Endothelial cell (in vitro differentiated cells): Measurements from ENCODE around the gene LRRC59. TPM values are rescaled to one million over a fixed set of nuclear protein-coding genes. Genes with fewer than 3 reads are reported as not detected.

Experiments used
- DNase-seq: peaks from one replicate; pipeline ENCODE4 v3.0.0; 2021; ENCODE audit warnings: low spot score
- H3K27ac Mint-ChIP-seq: one replicate; pipeline ENCODE4 v1.8.0; 2021; ENCODE audit warnings: mixed read lengths, inconsistent platforms; ENCODE audit not compliant: unreplicated experiment
- H3K27me3 Mint-ChIP-seq: one replicate; pipeline ENCODE4 v1.8.0; 2021; ENCODE audit warnings: mild to moderate bottlenecking, moderate library complexity, mixed read lengths, inconsistent platforms; ENCODE audit not compliant: unreplicated experiment
- H3K36me3 Mint-ChIP-seq: one replicate; pipeline ENCODE4 v1.8.0; 2021; ENCODE audit warnings: mild to moderate bottlenecking, low read depth, mixed read lengths, inconsistent platforms; ENCODE audit not compliant: unreplicated experiment
- H3K4me1 Mint-ChIP-seq: one replicate; pipeline ENCODE4 v1.8.0; 2021; ENCODE audit warnings: mild to moderate bottlenecking, mixed read lengths, inconsistent platforms; ENCODE audit not compliant: unreplicated experiment
- H3K4me3 Mint-ChIP-seq: one replicate; pipeline ENCODE4 v1.8.0; 2021; ENCODE audit warnings: mild to moderate bottlenecking, mixed read lengths, inconsistent platforms; ENCODE audit not compliant: unreplicated experiment
- H3K9me3 Mint-ChIP-seq: one replicate; pipeline ENCODE4 v1.8.0; 2021; ENCODE audit warnings: mixed read lengths, inconsistent platforms; ENCODE audit not compliant: unreplicated experiment
- long read RNA-seq: library from polyadenylated mRNA; unstranded; transcript quantifications from one replicate; pipeline ENCODE4 v2.0.0, GENCODE V29; 2020; ENCODE audit not compliant: unreplicated experiment
- total RNA-seq: library from RNA; stranded (reverse); fragmentation: NEBNext Ultra II Directional; extraction: Animal tissue kit (Norgen Biotek cat#: 25700); gene quantifications from one replicate; pipeline ENCODE4 v1.2.1, GENCODE V29; 2021; ENCODE audit not compliant: unreplicated experiment
- TF ChIP-seq, protein P1 (sequence below): fragments of 200-600 bp; sonication (generic); IDR thresholded peaks from one replicate; pipeline ENCODE4 v1.5.0; 2021; ENCODE audit warnings: antibody characterized with exemption; ENCODE audit not compliant: unreplicated experiment

LRRC59 gene
- 64.2 TPM for total RNA-seq
- long read RNA-seq, transcript LRRC59-201 (7 exons, 2,910 nt) = major isoform, 9 of 10 reads
- long read RNA-seq, partial matches to known transcripts = 1 of 10 reads
- long read RNA-seq, other reads (novel, unspliced or antisense) = 0 of 10 reads

DNA sequence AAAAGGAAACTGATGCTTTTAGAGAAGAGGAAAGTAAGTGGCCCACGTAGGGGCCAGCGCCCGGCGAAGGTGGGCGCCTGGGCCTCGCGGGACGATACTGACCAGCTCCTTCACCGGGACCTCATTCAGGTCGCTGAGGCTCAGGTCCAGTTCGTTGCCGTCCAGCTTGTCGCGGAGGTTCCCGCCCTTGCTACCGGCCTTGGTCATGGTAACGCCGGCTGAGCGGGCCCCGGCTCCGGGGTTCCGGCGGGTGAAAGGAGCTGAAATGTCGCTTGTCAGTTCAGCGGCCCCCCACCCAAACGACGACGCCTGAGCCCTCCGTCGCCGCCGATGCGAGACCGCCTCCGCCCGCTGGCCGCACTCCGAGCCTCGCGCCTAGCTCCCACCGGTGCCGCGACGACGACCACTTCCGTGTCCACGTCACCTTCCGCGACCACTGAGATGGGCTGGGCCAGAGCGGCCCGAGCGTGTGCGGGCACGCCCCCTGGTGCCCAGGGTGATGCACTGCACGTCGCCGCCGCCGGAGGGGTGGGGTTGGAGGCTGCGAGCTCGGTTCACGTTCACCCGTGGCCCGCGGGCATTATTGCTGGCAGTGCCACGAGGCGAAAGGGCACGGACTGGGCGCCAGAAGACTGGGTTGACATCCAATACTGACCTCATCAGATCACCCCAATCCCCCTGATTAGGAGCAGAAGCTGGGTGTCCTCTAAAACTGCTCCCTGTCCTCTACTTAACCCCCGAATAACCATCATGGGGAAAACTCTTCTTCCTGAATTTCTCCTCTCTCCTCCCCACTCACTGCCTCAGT, at the start of gene LRRC59:
Gene LRRC59, minus strand, starts transcription at position 413 of the 808 bp plus-strand sequence. Its CDS starts 206 bp downstream, at position 207.
- peaks cover 12% of the 10 kb centered on the region for H3K27me3 Mint-ChIP-seq
- peak within 1 kb of the TSS; percentile 81 for H3K27ac Mint-ChIP-seq
- DNase-seq = peak; percentile 95

DNA sequence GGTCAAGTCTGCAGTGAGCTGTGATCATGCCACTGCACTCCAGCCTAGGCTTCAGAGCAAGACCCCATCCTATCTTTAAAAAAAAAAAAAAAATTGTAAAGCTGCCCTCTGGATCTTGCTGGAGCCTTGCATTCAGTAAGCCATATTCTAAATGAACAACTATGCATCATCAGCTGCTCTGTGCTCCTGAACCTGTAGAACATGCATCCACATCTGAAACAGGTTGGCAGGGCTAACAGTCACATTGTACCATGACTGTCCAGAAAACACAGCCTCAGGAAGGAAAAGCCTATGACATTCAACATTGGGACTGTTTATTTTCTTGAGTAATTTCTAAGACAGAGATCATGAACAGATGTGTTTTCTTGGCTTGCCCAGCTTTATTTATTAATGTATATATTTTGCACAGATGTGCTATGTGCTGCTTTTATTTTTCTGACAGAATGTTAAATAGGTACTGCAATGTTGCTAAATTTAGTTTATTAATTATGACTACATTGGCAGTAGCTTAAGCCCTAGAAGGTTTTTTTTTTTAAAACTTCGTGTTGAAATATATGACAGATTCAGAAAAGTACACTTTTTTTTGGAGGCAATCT, 48.5 kb upstream of the LRRC59 start:
- Mint-ChIP-seq H3K4me3 (no peak overlapping the region), H3K27me3 (peaks cover 4% of the 10 kb centered on the region), H3K27ac (no peak overlapping the region), H3K36me3 (no peaks in the 10 kb centered on the region), H3K9me3 (no peaks in the 10 kb centered on the region), H3K4me1 (no peaks in the 10 kb centered on the region)
- no peak for DNase-seq
- TF ChIP-seq, protein P1, sequence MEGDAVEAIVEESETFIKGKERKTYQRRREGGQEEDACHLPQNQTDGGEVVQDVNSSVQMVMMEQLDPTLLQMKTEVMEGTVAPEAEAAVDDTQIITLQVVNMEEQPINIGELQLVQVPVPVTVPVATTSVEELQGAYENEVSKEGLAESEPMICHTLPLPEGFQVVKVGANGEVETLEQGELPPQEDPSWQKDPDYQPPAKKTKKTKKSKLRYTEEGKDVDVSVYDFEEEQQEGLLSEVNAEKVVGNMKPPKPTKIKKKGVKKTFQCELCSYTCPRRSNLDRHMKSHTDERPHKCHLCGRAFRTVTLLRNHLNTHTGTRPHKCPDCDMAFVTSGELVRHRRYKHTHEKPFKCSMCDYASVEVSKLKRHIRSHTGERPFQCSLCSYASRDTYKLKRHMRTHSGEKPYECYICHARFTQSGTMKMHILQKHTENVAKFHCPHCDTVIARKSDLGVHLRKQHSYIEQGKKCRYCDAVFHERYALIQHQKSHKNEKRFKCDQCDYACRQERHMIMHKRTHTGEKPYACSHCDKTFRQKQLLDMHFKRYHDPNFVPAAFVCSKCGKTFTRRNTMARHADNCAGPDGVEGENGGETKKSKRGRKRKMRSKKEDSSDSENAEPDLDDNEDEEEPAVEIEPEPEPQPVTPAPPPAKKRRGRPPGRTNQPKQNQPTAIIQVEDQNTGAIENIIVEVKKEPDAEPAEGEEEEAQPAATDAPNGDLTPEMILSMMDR = no peak

More for the DNA sequence above, at the start of gene LRRC59:
- peaks cover 16% of the 10 kb centered on the region for H3K36me3 Mint-ChIP-seq
- peak within 1 kb of the TSS; percentile 89 for H3K4me3 Mint-ChIP-seq
- peaks cover 13% of the 10 kb centered on the region for H3K4me1 Mint-ChIP-seq
- H3K9me3 Mint-ChIP-seq = no peaks in the 10 kb centered on the region
- TF ChIP-seq, protein P1 = peak; percentile 97

DNA sequence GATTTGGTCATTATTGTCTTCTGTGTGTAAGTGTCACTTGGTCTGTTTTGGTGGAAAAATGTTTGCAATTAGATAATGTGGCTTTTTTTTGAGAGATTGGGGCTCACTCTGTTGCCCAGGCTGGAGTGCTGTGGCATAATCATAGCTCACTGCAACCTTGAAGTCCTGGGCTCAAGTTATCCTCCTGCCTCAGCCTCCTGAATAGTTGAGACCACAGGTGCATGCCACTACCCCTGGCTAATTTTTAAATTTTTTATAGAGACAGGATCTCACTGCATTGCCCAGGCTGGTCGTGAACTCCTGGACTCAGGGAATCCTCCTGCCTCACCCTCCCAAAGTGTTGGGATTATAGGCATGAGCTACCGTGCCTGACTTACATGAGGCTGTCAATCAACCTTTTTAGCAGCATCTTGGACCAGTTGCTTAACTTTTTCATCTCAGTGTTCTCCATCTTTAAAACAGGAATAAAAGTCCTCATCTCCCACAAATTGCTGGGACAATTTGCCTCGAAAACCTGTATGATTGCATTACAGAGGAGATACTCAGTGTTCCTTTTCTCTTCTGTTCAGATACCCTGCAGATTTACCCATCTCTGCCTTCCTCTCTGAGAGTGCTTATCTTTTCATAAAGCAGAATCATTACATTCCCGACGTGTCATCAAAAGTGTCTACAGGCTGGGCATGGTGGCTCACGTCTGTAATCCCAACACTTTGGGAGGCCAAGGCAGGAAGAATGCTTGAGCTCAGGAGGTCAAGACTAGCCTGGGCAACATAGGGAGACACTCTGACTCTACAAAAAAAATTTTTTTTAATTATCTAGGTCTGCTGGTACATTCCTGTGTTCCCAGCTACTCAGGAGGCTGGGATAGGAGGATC, 47.8 kb upstream of the LRRC59 start:
- TF ChIP-seq, protein P1 = no peak
- no peak overlapping the region for H3K27ac Mint-ChIP-seq

DNA sequence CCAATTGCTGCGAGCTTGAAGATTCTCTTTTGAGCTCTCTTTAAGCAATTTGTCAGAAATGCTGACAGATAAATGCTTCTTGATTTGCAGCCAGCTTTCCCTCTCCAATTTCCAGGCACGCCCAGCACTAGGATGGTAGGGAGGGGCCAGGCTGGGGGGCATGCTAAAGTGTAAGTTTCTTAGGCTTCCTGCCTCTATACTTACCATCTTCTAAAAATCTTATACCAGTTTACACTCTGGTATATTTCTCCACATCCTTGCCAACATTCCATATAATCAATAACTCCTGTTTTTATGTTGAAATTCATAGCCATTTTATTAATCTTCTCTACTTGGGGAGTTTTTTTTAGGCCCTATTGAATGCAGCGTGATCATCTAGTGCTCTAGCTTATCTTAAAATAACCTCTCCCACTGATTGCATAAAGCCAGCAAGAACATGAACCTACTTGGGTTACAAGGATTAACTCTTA, 46.2 kb upstream of the LRRC59 start:
- Mint-ChIP-seq H3K27me3 (peaks cover 5% of the 10 kb centered on the region), H3K4me3 (no peak overlapping the region), H3K9me3 (no peaks in the 10 kb centered on the region), H3K36me3 (no peaks in the 10 kb centered on the region), H3K4me1 (no peaks in the 10 kb centered on the region), H3K27ac (no peak overlapping the region)
- no peak for DNase-seq
- TF ChIP-seq, protein P1 = no peak

More for the DNA sequence above, 47.8 kb upstream of the LRRC59 start:
- Mint-ChIP-seq H3K36me3 (no peaks in the 10 kb centered on the region), H3K4me3 (no peak overlapping the region), H3K9me3 (no peaks in the 10 kb centered on the region), H3K4me1 (no peaks in the 10 kb centered on the region), H3K27me3 (peaks cover 4% of the 10 kb centered on the region)
- no peak for DNase-seq
